UCSD-AML1 (cell line): Measurements from ENCODE around the gene SLC1A7.
"Not testable (repeated sequence)": the region's sequence is repeated elsewhere in the genome, so short reads cannot be mapped to it uniquely, and the experiment has no call there.

Source experiments
- DNase-seq: peaks from one replicate; lab custom pipeline; 2025; ENCODE audit not compliant: unreplicated experiment; lab: John Stamatoyannopoulos, UW

The SLC1A7 gene

DNA sequence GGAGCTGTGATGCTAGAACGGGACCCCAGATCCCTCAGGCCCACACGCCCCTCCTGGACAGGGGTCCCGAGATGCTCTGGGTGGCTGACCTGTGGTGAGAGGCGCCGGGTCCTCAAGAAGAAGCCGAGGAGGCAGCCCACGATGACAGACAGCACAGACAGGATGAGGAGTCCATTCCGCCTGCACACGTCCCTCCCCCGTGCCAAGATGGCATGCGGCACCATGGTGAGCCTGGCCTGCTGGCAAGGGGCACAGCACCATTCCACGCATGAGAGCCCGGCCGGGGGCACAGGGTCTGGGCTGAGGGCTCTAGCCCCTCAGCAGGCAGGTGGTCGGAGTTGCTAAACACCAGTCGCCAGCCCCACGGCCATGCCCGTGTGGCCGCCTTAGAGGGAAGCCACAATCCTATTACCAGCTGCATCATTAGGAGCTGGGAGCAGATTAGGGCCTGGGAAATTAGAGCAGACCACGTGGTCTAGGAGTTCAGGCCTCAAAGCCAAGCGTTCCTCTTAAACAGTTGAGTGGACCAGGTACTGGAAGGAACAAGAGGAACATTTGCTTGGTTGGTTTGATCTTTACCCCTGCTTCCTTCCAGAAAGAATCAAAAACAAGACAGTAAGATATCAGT, at the start of gene SLC1A7:
Gene SLC1A7, minus strand, starts transcription at position 413 of the 628 bp plus-strand sequence. Its CDS starts 189 bp downstream, at position 224.
- no peak for DNase-seq

DNA sequence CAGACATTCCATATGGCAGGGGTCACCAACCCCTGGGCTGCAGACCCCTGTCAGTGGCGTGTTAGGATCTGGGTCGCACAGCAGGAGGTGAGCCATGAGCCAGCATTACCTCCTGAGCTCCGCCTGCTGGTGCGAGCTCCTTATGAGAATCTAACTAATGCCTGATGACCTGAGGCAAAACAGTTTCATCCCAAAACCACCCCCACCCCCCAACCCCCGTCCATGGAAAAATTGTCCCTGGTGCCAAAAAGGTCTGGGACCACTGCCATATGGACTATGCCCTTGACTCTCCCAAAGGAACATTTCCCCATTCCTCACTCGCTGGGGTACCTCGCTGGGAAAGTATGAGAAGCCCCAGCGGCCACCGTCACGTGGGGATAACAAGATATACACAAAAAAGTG, 47.8 kb upstream of the SLC1A7 start:
- no peak for DNase-seq

DNA sequence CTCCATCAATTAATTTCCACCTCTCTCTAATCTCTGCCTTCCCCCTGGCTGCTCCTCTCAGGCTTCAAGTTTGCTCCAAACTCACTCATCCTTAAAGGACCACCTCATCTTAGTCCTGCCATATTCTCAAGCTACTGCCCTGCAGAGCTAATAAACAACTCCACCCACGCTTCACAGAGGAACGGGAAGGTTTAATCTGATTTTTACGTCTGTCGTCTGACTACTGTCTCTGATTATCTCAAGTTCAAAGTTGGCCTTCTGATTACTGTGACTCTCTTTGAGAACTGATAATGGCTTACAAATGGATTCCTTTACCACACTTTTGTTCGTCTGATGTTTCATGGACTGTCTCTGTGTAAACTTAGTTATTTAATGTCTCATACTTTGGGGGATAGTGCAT, 46.6 kb upstream of the SLC1A7 start:
- DNase-seq, result no peak

DNA sequence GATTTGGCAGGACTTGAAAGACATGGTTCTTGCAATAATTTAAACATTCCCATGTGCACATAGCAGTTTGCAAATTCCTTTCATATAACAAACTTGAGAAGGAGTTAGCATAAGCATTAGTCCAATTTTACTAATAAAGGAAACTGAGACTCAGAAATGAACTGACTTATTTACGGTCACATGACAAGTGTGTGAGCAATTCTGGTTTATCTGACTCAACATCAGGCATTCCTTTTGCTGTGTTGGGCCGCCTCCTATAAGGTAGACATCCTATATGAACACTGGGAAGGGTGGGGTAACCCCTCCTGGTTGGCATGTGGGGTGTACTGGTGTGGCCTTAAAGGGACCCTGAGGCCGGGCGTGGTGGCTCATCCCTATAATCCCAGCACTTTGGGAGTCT, 45.7 kb upstream of the SLC1A7 start:
- no peak for DNase-seq

DNA sequence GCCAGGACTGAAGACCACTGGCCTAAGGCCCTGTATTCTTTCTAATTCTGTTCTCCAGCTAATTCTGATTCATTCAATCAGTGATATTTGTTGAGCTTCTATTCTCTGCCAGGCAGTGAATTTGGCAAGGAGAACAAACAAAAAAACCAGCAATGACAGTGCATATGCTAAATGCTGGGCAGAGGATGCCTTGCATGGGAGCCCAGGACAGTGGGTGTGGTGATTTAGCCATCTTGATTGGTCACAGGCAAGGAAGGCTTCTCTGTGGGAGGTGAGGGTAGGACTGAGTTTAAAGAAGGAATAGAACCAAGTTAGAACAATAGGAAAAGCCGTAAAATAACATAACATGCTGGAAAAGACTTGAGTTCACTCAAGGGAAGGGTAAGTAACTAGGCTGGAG, 45.0 kb upstream of the SLC1A7 start:
- DNase-seq, result no peak

DNA sequence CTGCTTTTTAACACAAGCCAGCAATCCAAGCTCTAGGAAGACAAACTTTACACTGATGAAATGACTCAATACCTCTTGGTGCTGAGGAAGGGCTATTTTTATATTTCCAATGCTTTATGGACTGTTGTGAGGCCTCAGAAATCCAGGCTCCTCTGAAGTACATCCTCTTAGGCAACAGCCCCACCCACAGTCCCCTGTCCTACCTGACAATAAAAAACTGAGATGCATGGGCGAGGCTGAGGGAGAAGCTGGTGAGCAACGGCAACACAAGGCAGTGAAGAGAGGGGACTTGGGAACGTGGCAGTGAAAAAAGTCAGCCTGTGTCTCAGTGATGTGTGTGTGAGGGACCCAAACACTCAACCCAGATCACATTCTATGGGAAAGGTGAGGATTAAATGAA, 44.1 kb upstream of the SLC1A7 start:
- DNase-seq, result no peak

DNA sequence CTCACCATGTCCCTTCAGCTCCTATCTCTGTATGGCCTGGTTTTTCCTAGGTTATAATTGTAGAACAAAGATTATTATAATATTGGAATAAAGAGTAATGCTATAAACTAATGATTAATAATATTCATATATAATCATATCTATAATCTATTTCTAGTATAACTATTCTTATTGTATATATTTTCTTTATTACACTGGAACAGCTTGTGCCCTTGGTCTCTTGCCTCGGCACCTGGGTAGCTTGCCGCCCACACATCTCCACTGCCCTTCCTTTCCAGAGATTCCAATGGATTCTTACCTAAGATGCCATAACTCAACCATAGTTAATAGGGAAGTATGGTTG, 43.5 kb upstream of the SLC1A7 start:
- DNase-seq, result not testable (repeated sequence)

DNA sequence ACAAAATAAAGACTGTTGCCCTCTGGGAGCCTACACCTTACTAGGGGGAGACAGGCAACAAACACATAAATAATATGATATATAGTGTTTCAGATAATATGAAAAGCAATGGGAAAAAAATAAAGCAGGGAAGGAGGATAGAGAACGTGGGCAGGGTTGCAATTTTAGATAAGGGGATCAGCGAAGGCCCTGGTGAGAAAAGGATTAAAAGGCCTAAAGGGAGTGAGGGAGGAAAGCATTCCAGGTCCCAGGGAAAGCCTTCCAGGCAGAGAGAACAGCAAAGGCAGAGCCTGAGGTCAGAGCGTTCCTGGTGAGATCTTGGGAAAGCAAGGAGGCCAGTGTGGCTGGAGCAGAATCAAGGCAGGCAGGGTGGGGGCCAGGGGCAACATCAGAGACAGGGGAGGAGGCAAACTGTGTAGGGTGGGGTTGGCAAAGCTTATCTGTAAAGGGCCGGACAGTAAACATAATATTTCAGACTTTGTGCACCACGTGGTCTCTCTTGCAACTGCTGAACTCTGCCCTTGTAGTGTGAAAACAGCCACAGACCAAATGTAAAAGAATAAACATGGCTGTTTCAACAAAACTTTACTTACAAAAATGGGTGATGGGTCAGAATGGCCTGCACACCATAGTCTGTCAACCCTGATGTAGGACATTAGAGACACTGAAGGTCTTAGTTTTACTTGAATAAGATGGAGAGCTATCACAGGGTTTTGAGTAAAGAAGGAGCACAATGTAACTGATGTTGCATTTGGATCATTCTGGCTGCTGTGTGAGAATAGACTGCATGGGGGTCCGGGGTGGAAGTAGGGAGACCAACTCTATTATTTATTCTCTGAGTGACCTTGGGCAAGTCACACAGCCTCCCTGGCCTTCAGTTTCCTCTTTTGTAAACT, 40.9 kb upstream of the SLC1A7 start:
- DNase-seq, result no peak

DNA sequence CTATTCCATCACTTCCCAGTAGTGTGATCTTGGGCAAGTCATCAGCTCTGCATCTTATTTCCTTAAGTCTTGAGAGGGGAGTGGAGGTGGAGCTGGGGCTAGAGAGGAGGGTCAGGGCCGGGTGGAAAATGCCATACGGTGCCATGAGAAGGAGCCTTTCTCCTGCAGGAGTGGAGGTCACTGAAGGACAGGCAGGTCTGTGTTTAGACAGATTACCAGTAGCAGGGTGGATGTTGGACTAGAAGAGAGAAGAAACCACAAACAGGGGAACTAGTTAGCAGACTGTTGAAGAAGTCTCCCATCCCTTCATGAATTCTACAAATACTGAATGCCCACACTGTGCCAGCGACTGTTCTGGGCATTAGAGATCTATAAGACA, 40.3 kb upstream of the SLC1A7 start:
- DNase-seq, result no peak

DNA sequence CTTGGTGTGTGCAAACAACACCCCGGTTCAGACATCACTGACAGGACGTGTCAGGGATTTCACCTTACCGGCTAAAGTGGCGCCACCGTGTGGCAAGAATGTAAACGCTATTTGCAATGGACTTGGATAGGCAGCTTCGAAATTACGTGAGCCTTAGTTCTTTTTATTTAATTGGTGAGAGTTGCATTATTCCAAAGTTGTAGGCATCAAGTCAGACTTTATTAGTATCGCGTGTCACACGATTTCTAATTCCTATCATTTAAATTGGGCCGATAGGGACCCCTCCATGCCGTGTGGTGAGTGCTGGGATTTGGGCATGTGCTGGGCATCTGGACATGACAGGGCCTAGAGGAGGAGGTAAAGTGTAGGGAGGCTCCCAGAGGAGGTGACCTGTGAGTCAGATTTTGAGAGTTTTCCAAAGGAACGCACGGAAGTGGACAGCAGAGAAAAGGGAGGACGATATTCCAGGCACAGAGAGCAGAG, 39.7 kb upstream of the SLC1A7 start:
- DNase-seq, result peak; percentile 68

DNA sequence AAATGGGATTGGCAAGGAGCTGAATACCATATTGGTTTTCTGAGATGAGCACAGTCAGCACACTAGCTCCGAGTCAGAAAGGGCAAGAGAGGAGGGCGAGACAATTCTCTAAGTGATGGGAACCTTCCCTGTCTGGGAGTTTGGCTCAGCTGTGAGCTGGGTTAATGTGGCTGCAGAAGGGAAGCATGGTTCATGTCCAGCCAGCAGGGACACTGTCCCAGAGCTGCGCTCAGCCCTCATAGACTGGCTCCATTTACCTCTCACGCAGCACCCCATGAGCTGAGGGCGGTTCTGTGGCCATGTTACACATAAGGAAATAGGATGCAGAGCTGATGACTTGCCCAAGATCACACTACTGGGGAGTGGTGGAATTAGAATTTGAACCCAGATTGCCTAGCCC, 38.5 kb upstream of the SLC1A7 start:
- DNase-seq, result no peak

DNA sequence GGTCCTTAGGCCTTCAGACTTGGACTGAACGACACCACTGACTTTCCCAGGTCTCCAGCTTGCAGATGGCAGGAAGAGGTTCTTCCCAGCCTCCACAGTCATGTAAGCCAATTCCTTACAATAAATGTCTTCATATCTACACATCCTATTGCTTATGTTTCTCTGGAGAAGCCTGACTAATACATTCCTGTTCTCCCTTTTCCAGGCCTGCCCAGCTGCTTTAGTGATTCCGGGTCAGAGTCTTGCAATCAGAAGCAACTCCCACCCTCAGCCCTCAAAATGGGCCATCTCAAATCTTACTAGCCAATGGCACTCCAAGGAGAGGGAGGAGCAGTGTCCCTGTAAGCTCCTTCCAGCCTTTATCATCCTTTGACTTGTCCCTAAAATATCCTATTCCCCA, 37.8 kb upstream of the SLC1A7 start:
- no peak for DNase-seq

DNA sequence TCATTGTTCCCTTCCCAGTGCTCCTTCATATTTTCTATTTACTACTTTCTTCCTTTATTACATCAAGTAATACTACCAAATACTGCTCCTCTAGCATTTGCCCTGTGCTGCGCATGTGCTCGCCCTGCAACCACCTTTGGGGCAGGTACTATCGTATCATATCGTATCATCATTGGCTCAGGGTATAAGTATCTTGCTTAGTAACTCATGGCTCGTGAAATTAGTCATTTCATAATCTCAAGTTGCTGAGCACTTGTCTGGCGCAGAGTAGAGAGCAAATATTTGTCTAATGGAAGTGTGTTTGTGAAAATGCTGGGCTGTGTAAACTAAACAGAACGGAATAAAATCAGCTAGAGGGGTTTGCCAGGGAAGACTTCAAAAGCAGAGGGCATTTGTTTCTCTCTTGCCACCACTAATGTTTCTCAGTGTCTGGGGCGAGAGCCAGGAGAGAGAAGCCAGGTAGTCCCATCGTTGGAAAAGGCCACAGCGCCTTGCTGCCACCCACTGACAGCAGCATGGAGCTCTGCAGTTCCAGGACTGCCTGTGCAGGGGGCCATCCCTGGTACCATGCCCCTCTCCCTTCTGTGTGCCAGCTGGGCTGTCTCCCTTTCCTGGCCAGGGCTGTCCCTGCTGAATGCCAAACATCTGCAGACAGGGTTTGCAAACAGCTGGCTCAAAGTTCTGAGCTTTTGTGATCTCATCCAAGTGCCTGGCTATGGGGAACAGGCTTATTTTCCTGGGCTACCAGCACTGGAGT, 34.2 kb upstream of the SLC1A7 start:
- no peak for DNase-seq

DNA sequence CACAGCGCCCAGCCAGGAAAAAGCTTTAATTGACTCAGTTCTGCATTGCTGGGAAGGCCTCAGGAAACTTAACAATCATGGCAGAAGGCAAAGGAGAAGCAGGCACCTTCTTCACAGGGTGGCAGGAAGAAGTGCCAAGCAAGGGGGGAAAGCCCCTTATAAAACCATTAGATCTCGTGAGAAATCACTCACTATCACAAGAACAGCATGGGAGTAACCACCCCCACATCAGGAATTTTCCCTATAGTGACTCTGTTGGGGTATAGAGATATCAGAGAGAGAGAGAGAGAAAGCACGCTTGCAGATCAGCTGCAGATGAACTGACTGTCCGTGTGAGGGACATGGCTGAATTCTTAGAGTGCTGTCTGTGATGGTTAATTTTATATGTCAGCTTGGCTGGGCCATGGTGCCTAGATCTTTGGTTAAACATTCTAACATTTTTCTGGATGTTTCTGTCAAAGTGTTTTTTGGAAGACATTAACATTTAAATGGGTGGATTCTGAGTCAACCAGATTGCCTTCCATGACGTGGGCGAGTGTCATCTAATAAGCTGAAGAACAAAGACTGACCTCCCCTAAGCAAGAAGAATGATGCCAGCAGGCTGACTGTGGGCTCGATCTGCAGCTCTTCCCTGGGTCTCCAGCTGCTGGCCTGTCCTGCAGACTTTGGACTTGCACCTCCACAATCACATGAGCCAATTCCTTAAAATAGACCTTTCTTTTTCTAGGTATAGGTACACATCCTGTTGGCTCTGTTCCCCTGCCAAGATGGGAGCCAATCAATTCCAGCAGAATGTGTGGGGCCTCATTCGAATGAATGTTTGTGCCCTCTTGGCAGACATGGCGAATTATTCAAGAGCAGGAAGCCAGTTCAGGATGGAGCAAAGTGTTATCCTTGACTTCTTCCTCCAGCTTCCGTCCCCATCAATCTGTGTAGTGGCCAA, 32.8 kb upstream of the SLC1A7 start:
- DNase-seq, result no peak

DNA sequence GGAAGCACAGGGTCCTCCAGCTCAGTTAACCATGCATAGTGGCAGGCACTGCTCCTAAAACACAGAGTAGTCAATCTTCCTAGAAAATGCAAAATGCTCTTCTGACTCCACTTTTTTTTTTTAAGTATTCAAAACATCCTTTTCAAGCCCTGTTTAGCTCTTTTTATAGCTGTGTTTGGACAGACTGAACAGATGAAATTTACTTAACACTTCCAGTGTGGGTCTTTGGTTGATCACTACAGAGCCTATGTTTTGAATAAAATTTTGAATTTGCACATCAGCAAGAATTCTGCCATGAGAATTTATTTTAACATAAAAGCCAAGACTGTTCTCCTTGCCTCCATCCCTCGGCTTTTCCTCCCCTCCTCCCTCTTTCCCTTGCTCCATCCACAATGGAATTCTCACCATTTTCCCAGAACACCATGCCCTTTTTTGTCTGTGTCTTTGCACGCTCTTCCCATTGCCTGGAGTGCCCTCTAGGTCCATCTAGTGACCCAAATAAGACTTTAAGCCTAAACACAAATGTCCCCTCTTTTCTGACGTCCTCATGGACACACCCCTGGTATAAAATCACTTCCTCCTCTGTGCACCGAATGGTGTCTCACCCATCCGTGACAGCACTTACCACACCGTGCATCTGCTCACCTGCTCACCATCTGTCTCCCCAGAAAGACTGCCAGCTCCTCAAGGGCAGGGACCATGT, 30.1 kb upstream of the SLC1A7 start:
- no peak for DNase-seq

DNA sequence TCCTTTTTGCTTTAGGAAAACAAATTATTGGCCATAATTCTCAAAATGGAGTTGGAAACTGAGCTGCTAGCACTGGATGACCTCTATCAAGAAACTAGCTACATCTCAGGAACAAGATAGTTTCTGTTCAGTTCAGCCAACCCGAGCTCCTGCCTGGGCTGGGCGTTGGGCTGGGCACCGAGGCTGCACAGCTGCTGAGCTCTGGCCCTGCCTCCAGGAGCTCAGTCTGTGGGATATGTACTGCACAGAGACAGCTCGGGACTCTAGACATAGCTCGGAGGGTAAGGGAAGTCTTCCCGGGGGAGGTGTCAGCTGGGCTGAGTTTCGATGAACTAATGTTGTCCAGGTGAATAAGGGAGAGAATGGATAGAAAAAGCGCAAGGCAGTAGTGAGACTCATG, 24.5 kb upstream of the SLC1A7 start:
- no peak for DNase-seq

DNA sequence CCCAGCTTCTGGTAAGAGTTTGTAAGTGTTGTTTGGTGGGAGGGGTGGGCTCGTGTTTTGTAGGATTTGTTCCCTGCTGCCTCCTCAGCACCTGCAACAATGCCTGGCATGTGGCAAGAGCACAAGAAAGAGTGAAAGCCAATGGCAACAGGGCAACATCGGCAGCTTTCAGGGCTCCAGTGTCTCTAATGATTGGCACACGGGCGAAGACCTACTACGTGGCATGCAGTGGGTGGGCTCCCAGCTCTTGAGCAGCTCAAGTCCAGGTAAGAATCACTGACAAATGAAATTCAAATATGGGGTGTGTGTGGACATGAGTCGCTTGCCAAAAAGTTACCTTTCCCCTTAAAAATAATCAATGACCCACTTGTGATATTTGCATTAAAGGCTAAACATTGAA, 23.9 kb upstream of the SLC1A7 start:
- DNase-seq, result no peak

DNA sequence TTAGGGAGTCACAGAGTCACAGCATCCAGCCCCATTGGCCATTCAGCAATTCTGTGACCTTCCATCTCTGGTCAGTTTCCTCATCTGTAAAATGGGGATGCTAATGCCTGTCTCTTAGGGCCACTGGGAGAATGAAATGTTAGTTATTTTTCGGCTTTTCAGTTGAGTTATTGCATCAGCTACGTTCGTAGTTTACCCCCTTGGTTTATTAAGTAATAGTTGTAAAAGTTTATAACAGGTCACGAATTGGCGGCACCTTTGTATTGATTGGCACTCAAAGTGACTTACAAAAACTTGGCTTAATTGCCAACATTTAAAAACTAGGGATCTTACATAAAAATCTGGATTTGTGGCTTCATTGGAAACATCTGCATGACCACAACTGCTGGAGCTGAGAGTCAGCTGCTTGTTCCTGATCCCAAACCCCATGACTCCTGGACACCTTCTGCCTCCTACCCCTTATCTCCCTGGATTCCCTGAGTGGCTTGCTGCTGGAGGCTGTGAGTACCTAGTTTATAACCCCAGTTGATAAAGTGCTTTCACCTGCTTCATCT, 23.0 kb upstream of the SLC1A7 start:
- DNase-seq, result no peak

DNA sequence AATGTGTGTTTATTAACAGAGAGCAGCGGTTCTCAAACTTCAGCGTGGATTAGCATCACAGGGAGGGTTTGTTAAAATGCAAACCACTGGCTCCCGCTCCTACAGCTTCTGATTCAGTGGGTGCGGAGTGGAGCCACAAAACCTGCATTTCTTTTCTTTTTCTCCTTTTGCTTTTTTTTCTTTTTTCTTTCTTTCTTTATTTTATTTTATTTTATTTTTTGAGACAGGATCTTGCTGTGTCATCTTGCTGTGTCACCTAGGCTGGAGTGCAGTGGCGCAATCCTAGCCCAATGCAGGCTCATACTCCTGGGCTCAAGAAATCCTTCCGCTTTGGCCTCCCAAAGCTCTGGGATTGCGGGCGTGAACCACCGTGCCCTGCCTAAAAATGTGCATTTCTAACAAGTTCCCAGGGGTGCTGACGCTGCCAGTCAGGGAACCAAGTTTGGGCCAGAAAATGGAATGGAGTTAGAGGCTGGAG, 20.9 kb upstream of the SLC1A7 start:
- DNase-seq, result no peak

DNA sequence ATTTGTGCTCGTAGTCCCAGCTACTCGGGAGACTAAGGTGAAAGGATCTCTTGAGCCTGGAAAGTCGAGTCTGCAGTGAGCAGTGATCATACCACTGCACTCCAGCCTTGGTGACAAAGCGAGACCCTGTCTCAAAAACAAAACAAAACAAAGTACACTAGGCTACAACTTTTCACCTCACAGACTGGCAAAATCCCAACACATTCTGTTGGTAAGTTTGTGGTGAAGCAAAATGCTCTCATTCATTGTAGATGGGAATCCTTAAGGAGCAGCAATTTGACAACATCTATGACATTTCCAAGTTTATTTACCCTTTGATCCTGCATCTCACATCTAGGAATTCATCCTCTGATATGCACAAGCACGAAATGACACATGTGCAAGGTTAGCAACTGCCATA, 20.2 kb upstream of the SLC1A7 start:
- no peak for DNase-seq
